Thyroid gland (tissue), 4 donors: ENCODE data around the gene CLMP.

Source experiments
- POLR2A ChIP-seq, 2 donors: fragments of 450-650 bp; IDR thresholded peaks; one replicate each; pipeline ENCODE4 v1.6.1; 2017; ENCODE audit warnings: antibody characterized with exemption in 2 of 2, mild to moderate bottlenecking in 2 of 2, moderate library complexity in 1 of 2
- TF ChIP-seq, protein P1 (sequence below), 6 experiments: fragments of 200-600 bp in 3 of 6; fragments of 450-650 bp in 3 of 6; sonication (generic) in 3 of 6; IDR thresholded peaks; one replicate each; pipeline ENCODE4 v1.5.1; 2016 to 2019; ENCODE audit warnings: antibody characterized with exemption in 6 of 6, mild to moderate bottlenecking in 2 of 6, inconsistent platforms in 1 of 6, moderate library complexity in 1 of 6

DNA sequence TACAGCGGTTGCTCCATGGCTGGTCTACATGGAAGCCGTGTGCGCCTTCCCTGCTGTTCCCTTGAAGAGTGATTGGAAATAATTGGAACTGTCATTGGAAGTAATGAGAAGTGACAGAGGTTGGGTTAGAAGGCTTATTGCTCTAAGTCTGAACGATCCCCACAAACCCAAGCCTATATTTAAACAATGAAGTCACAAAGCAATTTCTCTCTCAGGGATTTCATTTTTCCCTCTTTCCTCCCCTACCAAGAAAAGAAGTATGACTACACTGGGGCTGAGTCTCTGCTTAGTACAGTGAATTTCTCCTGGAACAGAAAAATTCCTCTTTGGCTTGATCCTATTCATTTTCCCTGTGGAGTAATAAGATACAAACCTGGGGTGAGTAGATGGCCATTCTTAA is 7.8 kb downstream of the CLMP start:
- TF ChIP-seq, protein P1, sequence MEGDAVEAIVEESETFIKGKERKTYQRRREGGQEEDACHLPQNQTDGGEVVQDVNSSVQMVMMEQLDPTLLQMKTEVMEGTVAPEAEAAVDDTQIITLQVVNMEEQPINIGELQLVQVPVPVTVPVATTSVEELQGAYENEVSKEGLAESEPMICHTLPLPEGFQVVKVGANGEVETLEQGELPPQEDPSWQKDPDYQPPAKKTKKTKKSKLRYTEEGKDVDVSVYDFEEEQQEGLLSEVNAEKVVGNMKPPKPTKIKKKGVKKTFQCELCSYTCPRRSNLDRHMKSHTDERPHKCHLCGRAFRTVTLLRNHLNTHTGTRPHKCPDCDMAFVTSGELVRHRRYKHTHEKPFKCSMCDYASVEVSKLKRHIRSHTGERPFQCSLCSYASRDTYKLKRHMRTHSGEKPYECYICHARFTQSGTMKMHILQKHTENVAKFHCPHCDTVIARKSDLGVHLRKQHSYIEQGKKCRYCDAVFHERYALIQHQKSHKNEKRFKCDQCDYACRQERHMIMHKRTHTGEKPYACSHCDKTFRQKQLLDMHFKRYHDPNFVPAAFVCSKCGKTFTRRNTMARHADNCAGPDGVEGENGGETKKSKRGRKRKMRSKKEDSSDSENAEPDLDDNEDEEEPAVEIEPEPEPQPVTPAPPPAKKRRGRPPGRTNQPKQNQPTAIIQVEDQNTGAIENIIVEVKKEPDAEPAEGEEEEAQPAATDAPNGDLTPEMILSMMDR (IDR thresholded peaks at IDR 0.05): no peak
- no peak for TF ChIP-seq POLR2A (IDR thresholded peaks at IDR 0.05)
